Purkinje cell (primary cell): Measurements from ENCODE around the gene ZSCAN16. TPM values are rescaled to one million over a fixed set of nuclear protein-coding genes. Genes with fewer than 3 reads are reported as not detected.

Source experiments
- polyA plus RNA-seq: library from polyadenylated mRNA; unstranded; fragments of >200 nt; fragmentation: Nextera tagmentation; gene quantifications from 2 replicates; pipeline ENCODE4 v1.2.1, GENCODE V29; 2014

Gene ZSCAN16
- 0.43 and 6.8 TPM in 2 replicates for polyA plus RNA-seq

DNA sequence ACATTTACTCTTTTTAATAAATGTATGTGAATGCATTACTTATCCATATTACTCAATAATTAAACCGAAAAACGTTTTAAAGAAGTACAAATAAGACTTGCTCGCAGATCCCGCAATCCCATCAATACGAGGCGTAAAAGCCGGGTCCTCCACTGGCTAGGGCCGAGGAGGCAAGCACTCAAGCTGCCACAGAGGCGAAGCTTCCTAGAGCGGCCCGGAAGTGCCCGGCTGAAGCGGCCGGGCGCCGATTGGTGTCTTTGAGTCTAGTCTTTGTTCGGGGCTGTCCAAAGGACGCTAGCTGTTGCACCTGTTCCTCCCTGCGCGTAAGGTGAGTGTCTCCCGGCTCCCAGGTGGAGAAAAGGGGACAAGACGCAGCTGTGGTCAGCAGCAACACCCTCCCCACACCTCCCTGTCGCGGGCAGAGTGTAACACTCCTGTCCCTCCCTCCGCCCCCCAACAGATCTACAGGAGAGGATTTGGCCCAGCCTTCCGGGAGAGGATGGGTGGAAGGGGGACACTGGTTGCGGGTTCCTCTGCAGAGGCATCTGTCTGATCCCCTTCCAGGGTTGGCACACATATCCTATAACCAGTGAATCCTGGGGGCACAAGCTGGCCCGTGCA is at the start of gene ZSCAN16:
Gene ZSCAN16, plus strand, starts transcription at position 260 of the 621 bp plus-strand sequence. CDS start 835 bp downstream, outside the sequence.

DNA sequence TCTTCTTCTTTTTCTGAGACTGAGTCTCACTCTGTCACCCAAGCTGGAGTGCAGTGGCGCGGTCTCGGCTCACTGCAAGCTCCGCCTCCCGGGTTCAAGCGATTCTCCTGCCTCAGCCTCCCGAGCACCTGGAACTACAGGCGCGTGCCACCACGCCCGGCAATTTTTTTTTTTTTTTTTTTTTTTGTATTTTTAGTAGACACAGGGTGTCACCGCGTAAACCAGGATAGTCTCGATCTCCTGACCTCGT is 44.1 kb upstream of the ZSCAN16 start, which contains the start of gene ZNF165:
Gene ZNF165, plus strand, starts transcription at position 188 of the 250 bp plus-strand sequence. CDS start 4,913 bp downstream, outside the sequence.

DNA sequence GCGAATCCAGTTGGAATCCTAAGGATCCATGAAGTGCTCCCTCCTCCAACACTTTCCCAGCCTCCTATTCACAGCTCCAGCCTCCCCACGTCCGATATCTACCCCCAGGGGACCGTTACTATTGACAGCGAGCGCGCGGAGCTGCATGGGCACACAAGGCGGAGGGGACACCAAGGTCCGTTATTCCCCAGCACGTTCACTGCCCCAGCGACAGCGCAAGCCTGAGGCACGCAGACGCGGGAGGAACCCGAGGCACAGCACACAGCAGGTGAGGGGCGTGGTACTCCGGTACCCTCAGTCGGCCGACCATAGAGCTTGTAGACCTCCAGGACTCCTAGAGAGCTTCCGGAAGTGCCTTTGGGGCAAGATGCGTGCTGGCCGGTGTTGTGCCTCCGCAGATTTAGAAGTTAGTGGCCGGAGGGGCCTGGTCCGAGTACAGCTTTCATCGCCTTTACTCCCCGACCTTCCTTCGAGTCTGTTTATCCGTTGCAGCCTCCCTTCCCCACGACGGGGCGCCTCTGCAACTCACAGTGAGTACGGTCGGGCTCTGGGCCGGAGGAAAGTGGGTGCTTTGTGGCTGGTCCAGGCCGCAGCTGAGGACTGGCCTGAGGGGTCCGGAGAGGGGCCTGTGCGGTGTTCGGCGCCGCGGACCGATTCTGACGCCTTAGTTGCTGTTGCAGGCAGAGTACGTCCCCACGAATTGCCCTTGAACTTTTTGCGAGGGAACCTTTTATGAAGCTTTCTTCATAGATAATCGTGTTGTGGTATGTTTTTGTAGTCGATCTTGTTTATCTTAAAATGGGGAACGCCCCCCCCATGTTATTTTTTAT is 17.3 kb downstream of the ZSCAN16 start, which contains the start of gene ZKSCAN8:
Gene ZKSCAN8, plus strand, starts transcription at position 384 of the 830 bp plus-strand sequence. CDS start 6,525 bp downstream, outside the sequence.

Other genes starting within 250 kb of the ZSCAN16 start
- gene OR2B2, start 212.2 kb upstream of the ZSCAN16 start, polyA plus RNA-seq: not detected in 2 replicates
- gene OR2B6, start 167.4 kb upstream of the ZSCAN16 start, polyA plus RNA-seq: not detected in 2 replicates
- gene ZNF165, start 44.0 kb upstream of the ZSCAN16 start, polyA plus RNA-seq: 1.7 and 6.1 TPM in 2 replicates
- 4.5 and 4.8 TPM in 2 replicates for gene ZKSCAN8, start 17.3 kb downstream of the ZSCAN16 start, polyA plus RNA-seq
- 3.0 and 9.8 TPM in 2 replicates for gene ZSCAN9, start 100.7 kb downstream of the ZSCAN16 start, polyA plus RNA-seq
- 0.23 and 2.5 TPM in 2 replicates for gene ZKSCAN4, start 127.7 kb downstream of the ZSCAN16 start, polyA plus RNA-seq
- 6.6 and 12.0 TPM in 2 replicates for gene NKAPL, start 134.7 kb downstream of the ZSCAN16 start, polyA plus RNA-seq
- gene ZSCAN26, start 142.5 kb downstream of the ZSCAN16 start, polyA plus RNA-seq: 18.7 and 19.7 TPM in 2 replicates
- 3.1 and 7.1 TPM in 2 replicates for gene PGBD1, start 157.0 kb downstream of the ZSCAN16 start, polyA plus RNA-seq
- gene ZSCAN31, start 211.5 kb downstream of the ZSCAN16 start, polyA plus RNA-seq: 2.4 and 5.7 TPM in 2 replicates
- gene ZKSCAN3, start 225.3 kb downstream of the ZSCAN16 start, polyA plus RNA-seq: 2.8 TPM in 1 of 2 replicates, not detected in the other